HEK293 (cell line): Measurements from ENCODE around the gene SLC4A11.
A peak's percentile ranks its signal among the peaks of the same experiment; 100 is the strongest.

Experiments used
- CTCF ChIA-PET: fragments of 350-600 bp; formaldehyde crosslinking; extraction: SDS; loops from one replicate; lab custom pipeline; 2021; ENCODE audit warnings: antibody characterized with exemption; lab: Yijun Ruan, JAX
- POLR2A ChIA-PET: fragments of 300-600 bp; formaldehyde crosslinking; extraction: SDS; loops from one replicate; lab custom pipeline; 2020; ENCODE audit warnings: antibody characterized with exemption, inconsistent platforms; lab: Yijun Ruan, JAX
- H3K27ac ChIP-seq: fragments of 200-500 bp; sonication (Bioruptor generic); 2 replicates; pipeline ENCODE4 v1.5.1; 2014; ENCODE audit warnings: low read depth, low read length, control low read depth, inconsistent platforms; ENCODE audit errors: extremely low read depth
- H3K36me3 ChIP-seq, 2 experiments: fragments of 200-500 bp in 1 of 2; sonication (Bioruptor generic) in 1 of 2; 1 replicate in 1 of 2; 2 replicates in 1 of 2; pipeline ENCODE4 v1.5.1; 2014 to 2017; ENCODE audit warnings: inconsistent platforms in 2 of 2, low read length in 2 of 2; ENCODE audit not compliant: control insufficient read depth in 2 of 2, insufficient read depth in 1 of 2
- H3K4me1 ChIP-seq: fragments of 200-500 bp; sonication (Bioruptor generic); 2 replicates; pipeline ENCODE4 v1.5.1; 2014; ENCODE audit warnings: mild to moderate bottlenecking, low read length, inconsistent platforms; ENCODE audit not compliant: control insufficient read depth, insufficient read depth
- H3K4me3 ChIP-seq: 2 replicates; pipeline ENCODE4 v1.5.1; 2011; ENCODE audit warnings: low read depth, mild to moderate bottlenecking, control low read depth, low read length, moderate library complexity
- H3K9me3 ChIP-seq: fragments of 200-500 bp; sonication (Bioruptor generic); 2 replicates; pipeline ENCODE4 v1.5.1; 2014; ENCODE audit warnings: low read depth, low read length, inconsistent platforms; ENCODE audit not compliant: control insufficient read depth, insufficient read depth
- HOXD13 ChIP-seq: sonication (generic); formaldehyde crosslinking; IDR thresholded peaks from 2 replicates; pipeline ENCODE4 v1.8.0; 2022; ENCODE audit warnings: missing genetic modification reagents, borderline replicate concordance
- OSR2 ChIP-seq: fragments of 450-650 bp; formaldehyde crosslinking; IDR thresholded peaks from 2 replicates; pipeline ENCODE4 v1.5.1; 2016; ENCODE audit warnings: missing biosample characterization, missing genetic modification characterization
- OVOL3 ChIP-seq: fragments of 450-650 bp; formaldehyde crosslinking; IDR thresholded peaks from 2 replicates; pipeline ENCODE4 v1.5.1; 2016; ENCODE audit warnings: missing biosample characterization, missing genetic modification characterization
- SCRT1 ChIP-seq: fragments of 450-650 bp; formaldehyde crosslinking; IDR thresholded peaks from 2 replicates; pipeline ENCODE4 v1.5.1; 2016; ENCODE audit warnings: missing biosample characterization, missing genetic modification characterization, borderline replicate concordance
- ZBTB17 ChIP-seq: fragments of 450-650 bp; formaldehyde crosslinking; IDR thresholded peaks from 2 replicates; pipeline ENCODE4 v1.5.1; 2016; ENCODE audit warnings: missing biosample characterization, missing genetic modification characterization
- ZBTB20 ChIP-seq: fragments of 450-650 bp; formaldehyde crosslinking; IDR thresholded peaks from 2 replicates; pipeline ENCODE4 v1.5.1; 2016; ENCODE audit warnings: missing biosample characterization, missing genetic modification characterization
- ZFHX2 ChIP-seq: fragments of 450-650 bp; formaldehyde crosslinking; conservative IDR thresholded peaks from 2 replicates; pipeline ENCODE4 v1.5.1; 2016; ENCODE audit warnings: missing biosample characterization, missing genetic modification characterization
- ZFP69B ChIP-seq: fragments of 450-650 bp; formaldehyde crosslinking; IDR thresholded peaks from 2 replicates; pipeline ENCODE4 v1.5.1; 2016; ENCODE audit warnings: missing biosample characterization, missing genetic modification characterization
- ZNF157 ChIP-seq: fragments of 450-650 bp; formaldehyde crosslinking; IDR thresholded peaks from 2 replicates; pipeline ENCODE4 v1.5.1; 2016; ENCODE audit warnings: missing biosample characterization, missing genetic modification characterization
- ZNF184 ChIP-seq: fragments of 450-650 bp; IDR thresholded peaks from 2 replicates; pipeline ENCODE4 v1.5.1; 2018; ENCODE audit warnings: missing biosample characterization, mild to moderate bottlenecking, missing genetic modification characterization
- ZNF2 ChIP-seq: fragments of 450-650 bp; formaldehyde crosslinking; IDR thresholded peaks from 2 replicates; pipeline ENCODE4 v1.5.1; 2016; ENCODE audit warnings: missing biosample characterization, missing genetic modification characterization
- ZNF248 ChIP-seq: fragments of 450-650 bp; formaldehyde crosslinking; IDR thresholded peaks from 2 replicates; pipeline ENCODE4 v1.5.1; 2017; ENCODE audit warnings: missing biosample characterization, missing genetic modification characterization
- ZNF292 ChIP-seq: fragments of 450-650 bp; formaldehyde crosslinking; IDR thresholded peaks from 2 replicates; pipeline ENCODE4 v1.5.1; 2016; ENCODE audit warnings: low read depth, missing biosample characterization, missing genetic modification characterization, borderline replicate concordance
- ZNF324 ChIP-seq: fragments of 450-650 bp; formaldehyde crosslinking; IDR thresholded peaks from 2 replicates; pipeline ENCODE4 v1.5.1; 2016; ENCODE audit warnings: missing biosample characterization, missing genetic modification characterization
- ZNF37A ChIP-seq: fragments of 450-650 bp; IDR thresholded peaks from 2 replicates; pipeline ENCODE4 v1.5.1; 2018; ENCODE audit warnings: missing biosample characterization, missing genetic modification characterization
- ZNF423 ChIP-seq: fragments of 450-650 bp; formaldehyde crosslinking; IDR thresholded peaks from 2 replicates; pipeline ENCODE4 v1.5.1; 2016; ENCODE audit warnings: missing biosample characterization, missing genetic modification characterization
- ZNF433 ChIP-seq: fragments of 450-650 bp; formaldehyde crosslinking; IDR thresholded peaks from 2 replicates; pipeline ENCODE4 v1.5.1; 2016; ENCODE audit warnings: missing biosample characterization, missing genetic modification characterization, low read depth
- ZNF529 ChIP-seq: fragments of 450-650 bp; formaldehyde crosslinking; IDR thresholded peaks from 2 replicates; pipeline ENCODE4 v1.5.1; 2017; ENCODE audit warnings: missing genetic modification characterization, missing biosample characterization; ENCODE audit not compliant: insufficient replicate concordance
- ZNF530 ChIP-seq: fragments of 450-650 bp; formaldehyde crosslinking; IDR thresholded peaks from 2 replicates; pipeline ENCODE4 v1.5.1; 2016; ENCODE audit warnings: low read depth, missing biosample characterization, missing genetic modification characterization
- ZNF596 ChIP-seq: fragments of 450-650 bp; IDR thresholded peaks from 2 replicates; pipeline ENCODE4 v1.5.0; 2018; ENCODE audit warnings: missing biosample characterization, mild to moderate bottlenecking, missing genetic modification characterization, moderate library complexity
- ZNF670 ChIP-seq: fragments of 450-650 bp; formaldehyde crosslinking; IDR thresholded peaks from 2 replicates; pipeline ENCODE4 v1.5.1; 2016; ENCODE audit warnings: missing biosample characterization, missing genetic modification characterization, low read depth
- ZNF701 ChIP-seq: fragments of 450-650 bp; formaldehyde crosslinking; IDR thresholded peaks from 2 replicates; pipeline ENCODE4 v1.5.1; 2016; ENCODE audit warnings: missing biosample characterization, missing genetic modification characterization
- ZNF747 ChIP-seq: fragments of 450-650 bp; formaldehyde crosslinking; IDR thresholded peaks from 2 replicates; pipeline ENCODE4 v1.5.1; 2016; ENCODE audit warnings: missing biosample characterization, missing genetic modification characterization
- TF ChIP-seq, protein P1 (sequence below): IDR thresholded peaks from 2 replicates; pipeline ENCODE4 v1.6.1; 2011; ENCODE audit warnings: mild to moderate bottlenecking, low read depth, low read length, borderline replicate concordance
- TF ChIP-seq, protein P2 (sequence below): fragments of 450-650 bp; formaldehyde crosslinking; IDR thresholded peaks from 2 replicates; pipeline ENCODE4 v1.5.1; 2016; ENCODE audit warnings: missing biosample characterization, missing genetic modification characterization

SLC4A11 gene

DNA sequence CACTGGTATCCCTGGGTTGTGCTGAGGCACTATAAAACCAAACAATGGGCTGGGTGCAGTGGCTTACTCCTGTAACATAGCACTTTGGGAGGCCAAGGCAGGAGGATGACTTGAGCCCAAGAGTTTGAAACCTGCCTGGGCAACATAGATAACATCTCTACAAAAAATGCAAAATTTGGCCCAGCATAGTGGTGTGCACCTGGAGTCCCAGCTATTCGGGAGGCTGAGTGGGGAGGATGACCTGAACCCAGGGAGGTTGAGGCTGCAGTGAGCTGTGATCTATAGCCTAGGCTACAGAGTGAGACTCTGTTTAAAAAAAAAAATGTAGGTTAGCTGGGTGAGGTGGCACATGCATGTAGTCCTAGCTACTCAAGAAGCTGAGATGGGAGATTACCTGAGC is 7.7 kb upstream of the SLC4A11 start:
- no peak for TF ChIP-seq ZNF596 (tag by site-specific recombination)
- TF ChIP-seq ZNF292 (tag by site-specific recombination), result no peak
- TF ChIP-seq, protein P1, sequence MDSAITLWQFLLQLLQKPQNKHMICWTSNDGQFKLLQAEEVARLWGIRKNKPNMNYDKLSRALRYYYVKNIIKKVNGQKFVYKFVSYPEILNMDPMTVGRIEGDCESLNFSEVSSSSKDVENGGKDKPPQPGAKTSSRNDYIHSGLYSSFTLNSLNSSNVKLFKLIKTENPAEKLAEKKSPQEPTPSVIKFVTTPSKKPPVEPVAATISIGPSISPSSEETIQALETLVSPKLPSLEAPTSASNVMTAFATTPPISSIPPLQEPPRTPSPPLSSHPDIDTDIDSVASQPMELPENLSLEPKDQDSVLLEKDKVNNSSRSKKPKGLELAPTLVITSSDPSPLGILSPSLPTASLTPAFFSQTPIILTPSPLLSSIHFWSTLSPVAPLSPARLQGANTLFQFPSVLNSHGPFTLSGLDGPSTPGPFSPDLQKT, result no peak
- no peak for TF ChIP-seq ZNF37A
- no peak for TF ChIP-seq ZNF423
- no peak for TF ChIP-seq ZNF747
- no peak for TF ChIP-seq ZNF670 (tag by site-specific recombination)
- TF ChIP-seq OVOL3, result no peak
- no peak for TF ChIP-seq HOXD13
- no peak for TF ChIP-seq SCRT1
- no peak for TF ChIP-seq ZFP69B (tag by site-specific recombination)
- H3K4me1 ChIP-seq, result 0 out of 2 replicates have a peak, but pooled peaks cover 2% of the 10 kb centered on the region
- no peaks in the 10 kb centered on the region for H3K9me3 ChIP-seq
- ChIA-PET POLR2A (no interaction called here), CTCF (interaction anchor here (0.6 to 1.4 kb wide), 6 partner anchors 25 to 446 kb away, joined by 3 to 6 read pairs (median 3); no protein-coding TSS in a partner anchor)
- H3K4me3 ChIP-seq, result no peak overlapping the region
- no peak overlapping the region for H3K27ac ChIP-seq
- no peaks in the 10 kb centered on the region for H3K36me3 ChIP-seq

DNA sequence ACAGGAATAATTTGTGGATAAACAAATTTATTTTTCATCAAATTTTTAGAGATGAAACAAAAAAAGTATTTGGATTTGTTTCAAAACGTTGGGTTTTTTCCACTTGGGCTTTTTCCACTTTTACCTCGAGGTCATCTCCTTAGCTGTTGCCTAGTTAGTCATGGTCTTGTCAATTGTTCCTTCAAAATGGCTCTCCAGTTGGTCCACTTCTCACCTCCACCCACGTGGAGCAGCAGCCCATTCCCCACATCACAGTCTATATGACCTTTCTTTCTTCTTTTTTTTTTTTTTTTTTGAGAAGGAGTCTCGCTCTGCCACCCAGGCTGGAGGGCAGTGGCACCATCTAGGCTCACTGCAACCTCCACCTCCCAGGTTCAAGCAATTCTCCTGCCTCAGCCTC is 6.7 kb upstream of the SLC4A11 start:
- ChIA-PET POLR2A (interaction anchor here (0.7 kb wide), 1 partner anchor 31 kb away, joined by 7 read pairs; no protein-coding TSS in a partner anchor), CTCF (interaction anchor here (2.3 kb wide), 1 partner anchor 27 kb away, joined by 8 read pairs; no protein-coding TSS in a partner anchor)
- no peaks in the 10 kb centered on the region for H3K36me3 ChIP-seq

DNA sequence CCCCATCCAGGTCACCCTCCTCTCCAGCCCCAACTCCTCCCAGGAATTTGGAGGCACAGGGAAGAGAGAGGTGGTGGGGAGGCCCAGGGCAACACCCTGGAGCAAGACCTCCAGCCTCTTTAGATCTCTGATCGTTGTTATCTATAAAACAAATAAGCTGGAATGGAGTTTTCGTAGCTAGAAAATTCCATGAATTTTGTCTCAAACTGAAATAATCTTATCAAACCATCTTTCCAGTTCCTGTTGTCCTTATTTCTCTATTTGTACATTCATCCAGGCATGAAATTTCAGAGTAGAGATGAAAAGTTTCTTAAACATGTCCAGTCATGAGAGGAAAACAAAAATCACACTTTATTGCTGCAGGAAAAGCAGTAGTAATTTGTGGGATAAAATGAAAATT is 6.2 kb upstream of the SLC4A11 start:
- POLR2A ChIA-PET, result no interaction called here
- no peaks in the 10 kb centered on the region for H3K9me3 ChIP-seq
- CTCF ChIA-PET, result interaction anchor here (0.7 to 2.3 kb wide), 2 partner anchors 27 to 32 kb away, joined by 3 to 8 read pairs; no protein-coding TSS in a partner anchor
- no peak for TF ChIP-seq OSR2 (tag by site-specific recombination)
- no peak for TF ChIP-seq ZNF423
- no peak for TF ChIP-seq ZBTB20 (tag by site-specific recombination)
- no peak for TF ChIP-seq ZNF248
- no peak for TF ChIP-seq ZNF37A
- TF ChIP-seq ZNF433 (tag by site-specific recombination), result no peak
- H3K27ac ChIP-seq, result no peak overlapping the region; the same call in 1 of the 2 replicates
- H3K36me3 ChIP-seq, result no peaks in the 10 kb centered on the region
- H3K4me3 ChIP-seq, result no peak overlapping the region
- 0 out of 2 replicates have a peak, but pooled peaks cover 2% of the 10 kb centered on the region for H3K4me1 ChIP-seq

More for the DNA sequence above, 6.7 kb upstream of the SLC4A11 start:
- no peaks in the 10 kb centered on the region for H3K9me3 ChIP-seq
- 0 out of 2 replicates have a peak, but pooled peaks cover 2% of the 10 kb centered on the region for H3K4me1 ChIP-seq
- H3K4me3 ChIP-seq, result no peak overlapping the region
- no peak overlapping the region for H3K27ac ChIP-seq
- 0 out of 2 replicates have a peak, but pooled peaks have one; percentile 18 for TF ChIP-seq ZFHX2 (tag by site-specific recombination)
- TF ChIP-seq ZNF157 (tag by site-specific recombination), result no peak
- TF ChIP-seq ZNF324, result no peak
- no peak for TF ChIP-seq ZNF530 (tag by site-specific recombination)

DNA sequence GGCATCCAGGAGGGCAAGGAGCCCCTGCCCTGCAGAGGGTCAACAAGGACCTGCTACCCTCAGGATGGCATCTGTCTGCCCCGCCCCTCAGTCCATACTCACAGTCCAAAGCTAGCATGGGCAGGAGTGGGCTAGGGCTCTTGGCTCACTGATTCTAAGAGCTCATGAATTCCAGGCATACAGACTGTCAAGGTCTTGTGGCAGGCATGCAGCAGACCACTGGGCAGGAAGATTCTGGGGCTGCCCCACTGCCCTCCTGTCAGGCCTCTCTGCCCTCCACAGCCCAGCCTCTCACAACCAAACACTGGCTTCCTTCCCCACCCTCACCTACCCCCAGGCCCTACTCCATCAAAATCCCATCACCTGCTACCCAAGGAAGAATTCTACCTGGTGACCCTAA is 5.6 kb upstream of the SLC4A11 start:
- H3K4me3 ChIP-seq, result no peak overlapping the region
- H3K36me3 ChIP-seq, result no peaks in the 10 kb centered on the region
- no peaks in the 10 kb centered on the region for H3K9me3 ChIP-seq
- 0 out of 2 replicates have a peak, but pooled peaks cover 2% of the 10 kb centered on the region for H3K4me1 ChIP-seq
- POLR2A ChIA-PET, result no interaction called here
- CTCF ChIA-PET, result interaction anchor here (0.7 to 2.3 kb wide), 2 partner anchors 26 to 33 kb away, joined by 3 to 8 read pairs; no protein-coding TSS in a partner anchor
- no peak overlapping the region; the same call in 1 of the 2 replicates for H3K27ac ChIP-seq
- TF ChIP-seq ZNF529 (tag by site-specific recombination) (no peak), OVOL3 (no peak), ZBTB17 (tag by site-specific recombination) (no peak), ZNF184 (tag by site-specific recombination) (no peak), ZNF701 (tag by site-specific recombination) (no peak), ZNF2 (tag by site-specific recombination) (no peak)
- TF ChIP-seq, protein P2, sequence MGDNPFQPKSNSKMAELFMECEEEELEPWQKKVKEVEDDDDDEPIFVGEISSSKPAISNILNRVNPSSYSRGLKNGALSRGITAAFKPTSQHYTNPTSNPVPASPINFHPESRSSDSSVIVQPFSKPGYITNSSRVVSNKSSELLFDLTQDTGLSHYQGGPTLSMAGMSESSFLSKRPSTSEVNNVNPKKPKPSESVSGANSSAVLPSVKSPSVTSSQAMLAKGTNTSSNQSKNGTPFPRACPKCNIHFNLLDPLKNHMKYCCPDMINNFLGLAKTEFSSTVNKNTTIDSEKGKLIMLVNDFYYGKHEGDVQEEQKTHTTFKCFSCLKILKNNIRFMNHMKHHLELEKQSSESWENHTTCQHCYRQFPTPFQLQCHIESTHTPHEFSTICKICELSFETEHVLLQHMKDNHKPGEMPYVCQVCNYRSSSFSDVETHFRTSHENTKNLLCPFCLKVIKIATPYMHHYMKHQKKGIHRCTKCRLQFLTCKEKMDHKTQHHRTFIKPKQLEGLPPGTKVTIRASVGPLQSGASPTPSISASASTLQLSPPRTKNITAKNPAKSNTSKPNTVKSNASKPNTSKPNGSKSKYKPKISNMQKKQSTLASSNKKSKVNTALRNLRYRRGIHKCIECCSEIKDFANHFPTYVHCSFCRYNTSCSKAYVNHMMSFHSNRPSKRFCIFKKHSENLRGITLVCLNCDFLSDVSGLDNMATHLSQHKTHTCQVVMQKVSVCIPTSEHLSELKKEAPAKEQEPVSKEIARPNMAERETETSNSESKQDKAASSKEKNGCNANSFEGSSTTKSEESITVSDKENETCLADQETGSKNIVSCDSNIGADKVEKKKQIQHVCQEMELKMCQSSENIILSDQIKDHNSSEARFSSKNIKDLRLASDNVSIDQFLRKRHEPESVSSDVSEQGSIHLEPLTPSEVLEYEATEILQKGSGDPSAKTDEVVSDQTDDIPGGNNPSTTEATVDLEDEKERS (tag by site-specific recombination), result no peak
